Subcutaneous abdominal adipose tissue (tissue), 5 donors: ENCODE data around the gene SPINK1.
"Not testable (repeated sequence)": the region's sequence is repeated elsewhere in the genome, so short reads cannot be mapped to it uniquely, and the experiment has no call there.

Experiments
- H3K27ac ChIP-seq: one replicate; pipeline ENCODE4 v1.7.0; 2013; ENCODE audit warnings: low read depth, mild to moderate bottlenecking, inconsistent platforms, low read length, moderate library complexity
- H3K27me3 ChIP-seq, 5 donors: one replicate each; pipeline ENCODE4 v1.7.0; 2013; ENCODE audit warnings: low read length in 5 of 5, inconsistent platforms in 1 of 5; ENCODE audit not compliant: control insufficient read depth in 5 of 5, insufficient read depth in 4 of 5
- H3K36me3 ChIP-seq, 5 donors: one replicate each; pipeline ENCODE4 v1.7.0; 2013; ENCODE audit warnings: low read length in 5 of 5; ENCODE audit not compliant: control insufficient read depth in 5 of 5, insufficient read depth in 5 of 5
- H3K4me1 ChIP-seq, 5 donors: one replicate each; pipeline ENCODE4 v1.7.0; 2013; ENCODE audit warnings: low read length in 5 of 5, mild to moderate bottlenecking in 3 of 5, moderate library complexity in 1 of 5; ENCODE audit not compliant: control insufficient read depth in 5 of 5, insufficient read depth in 5 of 5
- H3K4me3 ChIP-seq, 5 donors: one replicate each; pipeline ENCODE4 v1.7.0; 2013; ENCODE audit warnings: low read length in 5 of 5, low read depth in 1 of 5
- H3K9ac ChIP-seq, 5 donors: one replicate each; pipeline ENCODE4 v1.7.0; 2013; ENCODE audit warnings: low read length in 5 of 5, mild to moderate bottlenecking in 4 of 5, moderate library complexity in 3 of 5
- H3K9me3 ChIP-seq, 5 donors: one replicate each; pipeline ENCODE4 v1.7.0; 2013; ENCODE audit warnings: low read length in 5 of 5; ENCODE audit not compliant: control insufficient read depth in 5 of 5
- donor health status: healthy.
- donor health status: healthy.
- donor health status: healthy.
- donor health status: healthy.
- donor health status: healthy.

SPINK1 gene

DNA sequence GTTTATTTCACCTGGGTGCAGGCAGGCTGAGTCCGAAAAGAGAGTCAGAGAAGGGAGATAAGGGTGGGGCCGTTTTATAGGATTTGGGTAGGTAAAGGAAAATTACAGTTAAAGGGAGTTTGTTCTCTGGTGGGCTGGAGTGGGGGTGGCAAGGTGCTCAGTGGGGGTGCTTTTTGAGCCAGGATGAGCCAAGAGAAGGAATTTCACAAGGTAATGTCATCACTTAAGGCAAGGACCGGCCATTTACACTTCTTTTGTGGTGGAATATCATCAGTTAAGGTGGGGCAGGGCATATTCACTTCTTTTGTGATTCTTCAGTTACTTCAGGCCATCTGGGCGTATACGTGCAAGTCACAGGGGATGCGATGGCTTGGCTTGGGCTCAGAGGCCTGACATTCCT, 38.4 kb upstream of the SPINK1 start:
- not testable (repeated sequence) for H3K27me3 ChIP-seq, H3K9me3 ChIP-seq, H3K27ac ChIP-seq, H3K36me3 ChIP-seq, H3K9ac ChIP-seq, H3K4me1 ChIP-seq, H3K4me3 ChIP-seq

DNA sequence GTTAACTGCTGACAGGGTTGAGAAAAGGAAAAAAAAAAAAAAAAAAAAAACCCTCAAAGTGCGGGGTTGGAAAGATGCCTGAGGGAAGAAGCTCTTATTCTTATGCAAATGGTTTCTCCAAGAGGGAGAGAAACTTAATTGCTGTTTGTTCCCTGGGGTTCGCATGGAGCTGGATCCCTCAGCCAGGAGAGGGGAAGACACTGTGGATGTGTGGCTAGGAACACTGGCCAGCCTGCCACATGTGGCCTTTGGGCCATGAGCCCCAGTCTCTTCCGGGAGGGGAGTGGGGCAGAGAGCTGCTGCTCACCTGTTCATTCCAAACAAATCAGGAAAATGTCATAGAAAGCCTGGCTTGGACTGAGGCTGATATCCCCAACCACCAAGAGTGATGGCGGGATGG, 37.6 kb upstream of the SPINK1 start:
- Histone ChIP-seq H3K4me3 (no peak overlapping the region), H3K36me3 (no peaks in the 10 kb centered on the region), H3K4me1 (no peaks in the 10 kb centered on the region), H3K27ac (no peak overlapping the region), H3K9ac (no peak overlapping the region), H3K9me3 (no peaks in the 10 kb centered on the region), H3K27me3 (peaks cover 0 to 3% (median 0%) of the 10 kb centered on the region in 5 donors)

DNA sequence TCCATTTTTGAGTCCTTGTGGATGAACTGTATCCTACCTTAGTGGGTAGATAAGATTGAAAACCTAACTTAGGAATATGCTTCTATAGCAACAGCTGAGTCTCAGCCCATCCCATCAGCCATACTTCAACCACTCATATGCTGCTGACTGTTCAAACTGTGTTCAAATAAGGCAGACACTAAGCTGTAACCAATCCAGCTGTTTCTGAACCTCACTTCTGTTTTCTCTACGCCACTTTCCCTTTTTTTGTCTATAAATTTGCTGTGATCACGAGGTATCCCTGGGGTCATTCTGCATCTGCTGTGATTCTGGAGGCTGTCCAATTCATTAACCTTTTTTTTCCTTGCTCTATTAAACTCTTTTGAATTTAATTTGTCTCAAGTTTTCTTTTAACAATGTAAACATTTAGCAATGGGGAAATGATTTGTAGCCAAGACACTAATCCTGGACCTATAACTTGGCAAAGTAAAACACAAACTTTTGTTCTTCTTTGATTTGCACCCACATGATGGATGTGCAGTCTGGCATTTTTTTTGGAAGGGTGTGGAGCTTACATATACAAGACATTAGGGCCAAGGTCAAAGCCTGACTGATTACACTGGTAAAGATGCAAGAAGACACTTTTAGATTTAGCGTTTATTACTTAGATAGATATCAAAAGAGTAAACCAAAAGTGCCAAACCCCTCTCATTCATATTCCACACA, 32.1 kb upstream of the SPINK1 start:
- Histone ChIP-seq H3K9me3 (no peaks in the 10 kb centered on the region), H3K4me1 (no peaks in the 10 kb centered on the region), H3K27ac (no peak overlapping the region), H3K36me3 (no peaks in the 10 kb centered on the region), H3K9ac (no peak overlapping the region), H3K27me3 (peaks cover 0 to 3% (median 0%) of the 10 kb centered on the region in 5 donors), H3K4me3 (no peak overlapping the region)

DNA sequence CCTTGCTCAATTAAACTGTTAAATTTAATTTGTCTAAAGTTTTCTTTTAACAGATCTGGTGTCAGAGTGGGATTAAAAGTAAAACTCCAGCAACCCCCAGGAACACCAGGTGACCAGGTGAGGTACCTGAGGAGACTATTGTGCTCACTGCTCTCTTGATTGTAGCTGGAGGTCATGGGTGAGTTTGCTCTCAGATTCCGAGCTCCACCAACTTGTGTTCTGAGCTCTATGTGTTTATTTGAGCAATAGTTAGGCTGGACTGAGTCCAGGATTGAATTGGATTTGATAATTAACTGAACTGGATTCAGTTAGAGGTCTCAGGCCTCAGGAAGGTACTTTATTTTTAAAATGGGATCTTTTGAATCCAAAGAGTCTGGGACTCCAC, 29.2 kb upstream of the SPINK1 start:
- Histone ChIP-seq H3K27me3 (peaks cover 0 to 3% (median 0%) of the 10 kb centered on the region in 5 donors), H3K36me3 (no peaks in the 10 kb centered on the region), H3K9me3 (no peaks in the 10 kb centered on the region), H3K27ac (no peak overlapping the region), H3K4me3 (no peak overlapping the region), H3K9ac (no peak overlapping the region), H3K4me1 (no peaks in the 10 kb centered on the region)

DNA sequence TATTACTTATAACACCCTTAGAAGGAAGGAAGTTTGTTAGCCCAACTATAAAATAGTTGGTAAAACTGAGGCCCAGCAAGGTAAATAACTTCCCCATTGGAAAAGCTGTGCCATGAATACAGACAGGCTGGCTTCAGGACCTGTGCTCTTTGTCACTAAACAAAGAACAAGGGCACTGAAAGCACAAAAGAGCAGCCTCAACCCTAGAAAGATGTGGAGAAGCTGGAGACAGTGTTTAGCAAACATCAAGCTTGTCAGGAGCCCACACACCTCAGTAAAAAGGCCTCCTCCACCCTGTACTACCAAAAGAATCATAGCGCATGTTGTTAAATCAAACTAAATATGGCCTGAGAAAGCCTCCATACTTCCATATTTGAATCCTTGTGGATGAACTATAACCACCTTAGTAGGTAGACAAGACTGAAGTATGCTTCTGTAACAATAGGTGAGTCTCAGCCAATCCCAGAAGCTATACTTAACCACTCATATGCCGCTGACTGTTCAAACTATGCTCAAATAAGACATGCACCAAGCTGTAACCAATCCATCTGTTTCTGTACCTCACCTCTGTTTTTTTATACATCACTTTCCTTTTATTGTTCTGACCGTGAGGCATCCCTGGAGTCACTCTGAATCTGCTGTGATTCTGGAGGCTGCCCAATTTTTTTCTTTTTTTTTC, 28.6 kb upstream of the SPINK1 start:
- Histone ChIP-seq H3K36me3 (no peaks in the 10 kb centered on the region), H3K27ac (no peak overlapping the region), H3K9ac (no peak overlapping the region), H3K9me3 (no peaks in the 10 kb centered on the region), H3K27me3 (peaks cover 0 to 3% (median 0%) of the 10 kb centered on the region in 5 donors), H3K4me1 (no peaks in the 10 kb centered on the region), H3K4me3 (no peak overlapping the region)

DNA sequence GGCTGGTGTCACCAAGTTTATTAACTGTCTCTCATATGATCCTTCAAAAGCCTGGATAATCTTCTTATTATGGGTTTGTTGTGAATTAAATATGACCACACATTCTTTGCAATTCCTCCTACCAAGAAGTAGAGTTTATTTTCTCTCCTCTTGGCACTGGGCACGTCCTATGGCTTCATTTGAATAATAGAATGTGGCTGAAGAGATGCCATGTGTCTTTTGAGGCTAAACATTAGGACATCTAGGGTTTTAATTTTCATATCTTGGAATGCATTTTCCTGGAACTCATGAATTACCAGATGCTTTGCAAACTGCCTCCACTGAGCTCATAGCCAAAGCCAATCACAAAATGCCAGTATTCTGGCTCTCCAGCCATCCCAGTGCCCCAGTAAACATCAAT, 27.1 kb upstream of the SPINK1 start:
- Histone ChIP-seq H3K4me3 (no peak overlapping the region), H3K9me3 (no peaks in the 10 kb centered on the region), H3K27ac (no peak overlapping the region), H3K9ac (no peak overlapping the region), H3K27me3 (peaks cover 0 to 1% (median 0%) of the 10 kb centered on the region in 5 donors), H3K4me1 (no peaks in the 10 kb centered on the region), H3K36me3 (no peaks in the 10 kb centered on the region)

DNA sequence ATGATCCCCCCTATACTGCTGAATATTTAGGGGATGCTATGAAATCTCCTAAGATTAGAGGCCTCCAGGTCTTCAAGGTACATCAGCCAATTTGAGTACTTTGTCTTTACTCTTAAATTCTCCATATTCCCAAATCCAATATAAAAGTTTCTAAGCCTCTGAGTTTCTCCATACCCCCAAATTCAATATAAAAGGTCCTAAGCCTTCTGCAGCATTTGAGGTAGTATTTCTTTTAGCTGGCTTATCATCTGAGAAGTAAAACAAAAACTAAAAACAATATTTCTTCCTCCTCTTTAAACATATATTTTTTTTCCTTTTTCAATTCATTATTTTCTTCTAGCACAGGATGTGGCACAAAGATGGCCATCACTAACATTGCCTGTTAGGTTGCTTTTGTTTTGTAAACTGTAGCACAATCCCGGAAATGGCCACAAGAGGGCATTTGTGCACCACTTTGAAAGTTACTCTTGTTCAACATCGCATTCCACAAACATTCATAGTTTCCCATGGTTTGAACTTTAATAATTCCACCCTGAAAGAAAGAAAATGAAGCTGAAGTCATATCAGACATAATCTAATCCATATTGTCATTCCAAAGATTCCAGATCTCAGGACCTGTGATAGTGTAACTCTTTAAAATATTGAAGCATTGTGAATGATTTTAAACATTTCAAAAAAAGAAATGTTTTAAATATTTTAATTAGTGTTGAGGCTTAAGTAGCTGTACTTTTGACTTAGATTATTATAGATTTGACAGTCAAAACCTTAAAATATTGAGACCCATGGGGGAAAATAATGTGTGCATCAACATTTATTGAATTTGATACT, 26.0 kb upstream of the SPINK1 start:
- no peaks in the 10 kb centered on the region for H3K4me1 ChIP-seq
- no peaks in the 10 kb centered on the region for H3K9me3 ChIP-seq
- no peak overlapping the region for H3K27ac ChIP-seq
- H3K4me3 ChIP-seq = no peak overlapping the region
- H3K27me3 ChIP-seq = peaks cover 0 to 4% (median 0%) of the 10 kb centered on the region in 5 donors
- H3K36me3 ChIP-seq = no peaks in the 10 kb centered on the region
- no peak overlapping the region for H3K9ac ChIP-seq

DNA sequence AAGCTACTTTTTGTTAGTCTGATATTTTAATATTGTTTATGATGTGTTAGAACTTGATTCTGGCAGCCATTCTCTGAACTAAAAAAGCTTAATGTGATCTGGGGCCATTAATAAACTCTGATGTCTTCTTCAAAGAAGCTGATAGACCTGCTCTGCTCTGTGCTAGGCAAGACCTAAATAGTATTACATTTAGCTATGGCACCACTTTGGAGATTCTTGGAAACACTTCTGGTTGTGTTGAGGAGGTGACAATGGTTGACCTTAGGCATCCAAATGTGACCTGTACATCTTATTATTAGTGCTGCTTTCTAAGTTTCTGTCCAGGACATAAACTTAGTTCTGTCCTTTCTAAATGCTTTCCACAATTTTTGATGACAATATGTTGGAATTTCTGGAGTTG, 25.3 kb upstream of the SPINK1 start:
- no peak overlapping the region for H3K4me3 ChIP-seq
- H3K9me3 ChIP-seq = no peaks in the 10 kb centered on the region
- H3K27me3 ChIP-seq = peaks cover 0 to 4% (median 0%) of the 10 kb centered on the region in 5 donors
- H3K4me1 ChIP-seq = no peaks in the 10 kb centered on the region
- H3K36me3 ChIP-seq = no peaks in the 10 kb centered on the region
- H3K27ac ChIP-seq = no peak overlapping the region
- H3K9ac ChIP-seq = no peak overlapping the region

DNA sequence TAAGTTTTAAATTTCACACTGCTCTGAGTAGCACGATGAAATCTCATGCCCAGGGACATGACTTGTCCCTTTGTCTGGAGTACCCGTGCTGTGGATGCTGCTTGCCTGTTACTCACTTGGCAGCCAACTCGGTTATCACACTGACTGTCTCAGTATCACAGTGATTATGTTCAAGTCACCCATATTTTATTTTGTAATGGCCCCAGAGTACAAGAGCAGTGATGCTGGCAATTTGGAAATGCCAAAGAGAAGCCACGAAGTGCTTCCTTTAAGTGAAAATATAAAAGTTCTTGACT, 24.3 kb upstream of the SPINK1 start:
- no peaks in the 10 kb centered on the region for H3K9me3 ChIP-seq
- no peak overlapping the region for H3K9ac ChIP-seq
- H3K27ac ChIP-seq = no peak overlapping the region
- no peaks in the 10 kb centered on the region for H3K36me3 ChIP-seq
- peaks cover 0 to 4% (median 0%) of the 10 kb centered on the region in 5 donors for H3K27me3 ChIP-seq
- no peak overlapping the region for H3K4me3 ChIP-seq
- H3K4me1 ChIP-seq = no peaks in the 10 kb centered on the region
